DOHH2 (cell line): ENCODE measurements around the gene EGFL8.

ENCODE experiments used
- H3F3A ChIP-seq: fragments of 200-600 bp; sonication (generic), shearing (Covaris generic); 2 replicates; pipeline ENCODE4 v1.6.0; 2016; ENCODE audit warnings: antibody characterized with exemption, mild to moderate bottlenecking; ENCODE audit not compliant: control insufficient read depth, insufficient read depth
- H3K27ac ChIP-seq: fragments of 200-600 bp; sonication (generic); 2 replicates; pipeline ENCODE4 v1.5.1; 2014; ENCODE audit warnings: low read depth, mild to moderate bottlenecking, low read length, moderate library complexity
- H3K27me3 ChIP-seq: fragments of 200-600 bp; sonication (generic); 2 replicates; pipeline ENCODE4 v1.6.1; 2014; ENCODE audit warnings: mild to moderate bottlenecking, low read length, mixed read lengths; ENCODE audit not compliant: control insufficient read depth
- H3K36me3 ChIP-seq: fragments of 200-600 bp; sonication (generic); 2 replicates; pipeline ENCODE4 v1.6.1; 2014; ENCODE audit warnings: mild to moderate bottlenecking, low read length, moderate library complexity, mixed read lengths; ENCODE audit not compliant: control insufficient read depth
- H3K4me1 ChIP-seq: fragments of 200-600 bp; sonication (generic); 2 replicates; pipeline ENCODE4 v1.6.1; 2014; ENCODE audit warnings: mild to moderate bottlenecking, low read length, mixed read lengths; ENCODE audit not compliant: control insufficient read depth
- H3K4me2 ChIP-seq: fragments of 200-600 bp; sonication (generic); 2 replicates; pipeline ENCODE4 v1.6.0; 2014; ENCODE audit warnings: mild to moderate bottlenecking, low read length, moderate library complexity
- H3K4me3 ChIP-seq: fragments of 200-600 bp; sonication (generic); 2 replicates; pipeline ENCODE4 v1.5.1; 2014; ENCODE audit warnings: mild to moderate bottlenecking, low read length, mixed read lengths
- H3K79me2 ChIP-seq: fragments of 200-600 bp; sonication (generic); 2 replicates; pipeline ENCODE4 v1.6.1; 2014; ENCODE audit warnings: mild to moderate bottlenecking, low read length, mixed read lengths; ENCODE audit not compliant: control insufficient read depth
- H3K9me2 ChIP-seq: fragments of 200-600 bp; sonication (generic); replicated peaks from 2 replicates; pipeline ENCODE4 v1.6.1; 2014; ENCODE audit warnings: mild to moderate bottlenecking, low read length, mixed read lengths; ENCODE audit not compliant: control insufficient read depth
- H3K9me3 ChIP-seq: fragments of 200-600 bp; sonication (generic); 2 replicates; pipeline ENCODE4 v1.6.1; 2014; ENCODE audit warnings: antibody characterized with exemption, low read length, mixed read lengths; ENCODE audit not compliant: control insufficient read depth, insufficient read depth
- H4K20me1 ChIP-seq: fragments of 200-600 bp; sonication (generic); 2 replicates; pipeline ENCODE4 v1.6.0; 2014; ENCODE audit warnings: low read depth, mild to moderate bottlenecking, antibody characterized with exemption, low read length, moderate library complexity; ENCODE audit not compliant: control insufficient read depth, insufficient read depth
- EZH2phosphoT487 ChIP-seq: fragments of 200-600 bp; sonication (generic); IDR thresholded peaks from 2 replicates; pipeline ENCODE4 v1.6.1; 2017; ENCODE audit warnings: borderline replicate concordance, mild to moderate bottlenecking, antibody characterized with exemption, low read length, moderate library complexity, mixed read lengths
- TF ChIP-seq, protein P1 (sequence below): fragments of 200-600 bp; sonication (generic); IDR thresholded peaks from one replicate; pipeline ENCODE4 v1.5.1; 2014; ENCODE audit warnings: antibody characterized with exemption, mild to moderate bottlenecking, low read depth, low read length; ENCODE audit not compliant: poor library complexity, severe bottlenecking

The EGFL8 gene

DNA sequence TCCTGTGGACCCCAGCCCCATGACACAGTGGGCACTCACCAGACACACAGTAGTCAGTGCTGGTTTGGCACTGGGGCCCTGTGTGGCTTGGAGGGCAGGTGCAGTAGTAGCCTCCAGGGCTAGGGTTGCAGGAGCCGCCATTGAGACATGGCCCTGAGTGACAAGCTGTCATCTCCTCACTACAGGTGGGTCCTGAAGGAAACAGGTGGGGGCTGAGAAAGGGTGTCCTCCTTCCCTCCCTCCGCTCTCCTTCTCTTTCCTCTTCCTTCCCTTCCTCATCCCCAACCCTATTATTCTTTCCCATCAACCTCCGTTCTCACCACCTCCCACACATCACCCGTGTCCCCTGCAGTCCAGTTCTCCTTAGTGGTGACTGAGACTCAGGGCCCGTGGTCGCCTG lies 49.3 kb downstream of the EGFL8 start:
- H3K9me2 ChIP-seq: no peaks in the 10 kb centered on the region
- H3K79me2 ChIP-seq: no peaks in the 10 kb centered on the region
- no peaks in the 10 kb centered on the region for H3K27me3 ChIP-seq
- H3K4me1 ChIP-seq: peaks cover 7% of the 10 kb centered on the region
- H3K9me3 ChIP-seq: no peaks in the 10 kb centered on the region
- H3K27ac ChIP-seq: no peak overlapping the region
- H3K4me2 ChIP-seq: no peak overlapping the region
- no peaks in the 10 kb centered on the region for H4K20me1 ChIP-seq
- H3K36me3 ChIP-seq: no peaks in the 10 kb centered on the region
- no peaks in the 10 kb centered on the region for H3F3A ChIP-seq
- no peak for TF ChIP-seq EZH2phosphoT487
- TF ChIP-seq, protein P1, sequence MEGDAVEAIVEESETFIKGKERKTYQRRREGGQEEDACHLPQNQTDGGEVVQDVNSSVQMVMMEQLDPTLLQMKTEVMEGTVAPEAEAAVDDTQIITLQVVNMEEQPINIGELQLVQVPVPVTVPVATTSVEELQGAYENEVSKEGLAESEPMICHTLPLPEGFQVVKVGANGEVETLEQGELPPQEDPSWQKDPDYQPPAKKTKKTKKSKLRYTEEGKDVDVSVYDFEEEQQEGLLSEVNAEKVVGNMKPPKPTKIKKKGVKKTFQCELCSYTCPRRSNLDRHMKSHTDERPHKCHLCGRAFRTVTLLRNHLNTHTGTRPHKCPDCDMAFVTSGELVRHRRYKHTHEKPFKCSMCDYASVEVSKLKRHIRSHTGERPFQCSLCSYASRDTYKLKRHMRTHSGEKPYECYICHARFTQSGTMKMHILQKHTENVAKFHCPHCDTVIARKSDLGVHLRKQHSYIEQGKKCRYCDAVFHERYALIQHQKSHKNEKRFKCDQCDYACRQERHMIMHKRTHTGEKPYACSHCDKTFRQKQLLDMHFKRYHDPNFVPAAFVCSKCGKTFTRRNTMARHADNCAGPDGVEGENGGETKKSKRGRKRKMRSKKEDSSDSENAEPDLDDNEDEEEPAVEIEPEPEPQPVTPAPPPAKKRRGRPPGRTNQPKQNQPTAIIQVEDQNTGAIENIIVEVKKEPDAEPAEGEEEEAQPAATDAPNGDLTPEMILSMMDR: no peak
- H3K4me3 ChIP-seq: no peak overlapping the region

GRCh38 chr6:32214126-32214525 lies 49.7 kb downstream of the EGFL8 start:
- H3K4me3 ChIP-seq: no peak overlapping the region
- H3K36me3 ChIP-seq: no peaks in the 10 kb centered on the region
- H3K27ac ChIP-seq: no peak overlapping the region
- no peaks in the 10 kb centered on the region for H4K20me1 ChIP-seq
- TF ChIP-seq EZH2phosphoT487: no peak
- TF ChIP-seq, protein P1: no peak
- H3K9me2 ChIP-seq: no peaks in the 10 kb centered on the region
- H3K9me3 ChIP-seq: no peaks in the 10 kb centered on the region
- no peaks in the 10 kb centered on the region for H3K27me3 ChIP-seq
- no peaks in the 10 kb centered on the region for H3K79me2 ChIP-seq
- peaks cover 6% of the 10 kb centered on the region for H3K4me1 ChIP-seq
- H3K4me2 ChIP-seq: no peak overlapping the region
- no peaks in the 10 kb centered on the region for H3F3A ChIP-seq

DNA sequence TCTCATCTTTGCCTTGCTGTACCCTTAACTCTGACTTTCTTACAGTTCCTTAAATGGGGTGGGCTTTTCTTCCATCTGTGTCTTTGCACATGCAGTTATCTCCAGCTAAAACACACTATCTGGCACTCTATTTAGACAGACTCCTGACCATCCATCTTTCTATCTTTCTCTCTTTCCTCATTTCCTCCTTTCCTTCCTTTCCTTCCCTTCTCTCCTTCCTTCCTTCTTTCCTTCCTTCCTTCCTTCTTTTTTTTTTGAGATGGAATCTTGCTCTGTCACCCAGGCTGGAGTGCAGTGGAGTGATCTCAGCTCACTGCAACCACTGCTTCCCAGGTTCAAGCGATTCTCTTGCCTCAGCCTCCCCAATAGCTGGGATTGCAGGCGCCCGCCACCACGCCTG lies 51.2 kb downstream of the EGFL8 start:
- Histone ChIP-seq H3K4me1 (peaks cover 6% of the 10 kb centered on the region), H3K79me2 (no peaks in the 10 kb centered on the region), H3F3A (no peaks in the 10 kb centered on the region), H4K20me1 (no peaks in the 10 kb centered on the region), H3K36me3 (no peaks in the 10 kb centered on the region), H3K9me3 (no peaks in the 10 kb centered on the region), H3K27ac (no peak overlapping the region), H3K4me2 (no peak overlapping the region), H3K4me3 (no peak overlapping the region), H3K27me3 (no peaks in the 10 kb centered on the region), H3K9me2 (no peaks in the 10 kb centered on the region)
- TF ChIP-seq EZH2phosphoT487: no peak
- TF ChIP-seq, protein P1: no peak

DNA sequence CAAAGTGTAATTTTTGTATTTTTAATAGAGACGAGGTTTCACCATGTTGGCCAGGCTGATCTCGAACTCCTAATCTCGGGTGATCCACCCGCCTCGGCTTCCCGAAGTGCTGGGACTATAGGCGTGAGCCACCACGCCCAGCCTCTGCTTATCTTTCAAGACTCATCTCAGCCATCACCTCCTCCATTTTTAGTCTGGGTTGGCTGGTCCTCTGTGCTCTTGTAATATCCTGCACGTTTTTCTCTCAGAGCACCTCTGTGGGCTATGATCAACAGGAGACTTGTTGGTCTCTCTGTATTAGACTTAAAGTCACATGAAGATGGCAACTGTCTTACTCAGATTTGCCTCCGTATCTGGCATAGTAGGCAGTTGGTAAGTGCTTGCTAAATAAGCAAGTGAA lies 51.9 kb downstream of the EGFL8 start:
- Histone ChIP-seq H3K27me3 (no peaks in the 10 kb centered on the region), H3K9me3 (no peaks in the 10 kb centered on the region), H3K4me2 (no peak overlapping the region), H3K4me1 (peaks cover 6% of the 10 kb centered on the region), H3K9me2 (no peaks in the 10 kb centered on the region), H3K79me2 (no peaks in the 10 kb centered on the region), H4K20me1 (no peaks in the 10 kb centered on the region), H3K27ac (no peak overlapping the region), H3K36me3 (no peaks in the 10 kb centered on the region), H3K4me3 (no peak overlapping the region), H3F3A (no peaks in the 10 kb centered on the region)
- TF ChIP-seq, protein P1: no peak
- TF ChIP-seq EZH2phosphoT487: no peak
